NCI-H82 treated with DMSO at 0.1 percent for 48 hours (cell line): Measurements from ENCODE around the gene PPP1R17.

Source experiments
- DNase-seq: peaks from one replicate; lab custom pipeline; 2025; ENCODE audit not compliant: unreplicated experiment; lab: John Stamatoyannopoulos, UW

Gene PPP1R17

GRCh38 chr7:31687024-31687748 lies at the start of gene PPP1R17:
PPP1R17 (plus strand) TSS chr7:31687215; CDS start chr7:31692442, 5,227 bp downstream.
- DNase-seq: no peak

GRCh38 chr7:31640381-31640780 lies 46.6 kb upstream of the PPP1R17 start:
- no peak for DNase-seq

GRCh38 chr7:31642681-31643115 lies 44.3 kb upstream of the PPP1R17 start:
- DNase-seq: no peak

GRCh38 chr7:31646942-31647341 lies 40.1 kb upstream of the PPP1R17 start:
- no peak for DNase-seq

- no peak for DNase-seq
Observed at GRCh38 chr7:31647511-31647910, 39.5 kb upstream of the PPP1R17 start.

- no peak for DNase-seq
Observed at GRCh38 chr7:31648288-31648687, 38.7 kb upstream of the PPP1R17 start.

- no peak for DNase-seq
Observed at GRCh38 chr7:31648880-31649279, 38.1 kb upstream of the PPP1R17 start.

GRCh38 chr7:31651234-31652062 lies 35.6 kb upstream of the PPP1R17 start:
- no peak for DNase-seq

GRCh38 chr7:31652063-31652326 lies 35.0 kb upstream of the PPP1R17 start:
- no peak for DNase-seq

GRCh38 chr7:31663072-31663471 lies 23.9 kb upstream of the PPP1R17 start:
- no peak for DNase-seq

- no peak for DNase-seq
Observed at GRCh38 chr7:31664890-31665289, 22.1 kb upstream of the PPP1R17 start.

GRCh38 chr7:31665546-31665945 lies 21.5 kb upstream of the PPP1R17 start:
- no peak for DNase-seq

- no peak for DNase-seq
Observed at GRCh38 chr7:31669461-31669860, 17.6 kb upstream of the PPP1R17 start.

- no peak for DNase-seq
Observed at GRCh38 chr7:31679574-31680305, 7.3 kb upstream of the PPP1R17 start.

- peak; percentile 93 for DNase-seq
Observed at GRCh38 chr7:31683445-31684225, 3.4 kb upstream of the PPP1R17 start.

- DNase-seq: no peak
Observed at GRCh38 chr7:31688372-31688771, 1.4 kb downstream of the PPP1R17 start.

GRCh38 chr7:31688996-31689395 lies 2.0 kb downstream of the PPP1R17 start:
- no peak for DNase-seq

GRCh38 chr7:31690935-31691334 lies 3.9 kb downstream of the PPP1R17 start:
- peak; percentile 48 for DNase-seq

GRCh38 chr7:31692451-31692850 lies 5.4 kb downstream of the PPP1R17 start:
- peak; percentile 53 for DNase-seq

- DNase-seq: no peak
Observed at GRCh38 chr7:31692871-31693270, 5.9 kb downstream of the PPP1R17 start.
